HepG2 (cell line): Measurements from ENCODE around the gene MAVS. TPM values are rescaled to one million over a fixed set of nuclear protein-coding genes. Genes with fewer than 3 reads are reported as not detected.

Source experiments
- ARID4A ChIP-seq: sonication (generic); formaldehyde crosslinking; IDR thresholded peaks from 2 replicates; pipeline ENCODE4 v1.5.0; 2020; ENCODE audit warnings: mild to moderate bottlenecking, missing genetic modification reagents, borderline replicate concordance
- ESRRA ChIP-seq: sonication (generic); formaldehyde crosslinking; IDR thresholded peaks from 2 replicates; pipeline ENCODE4 v1.5.1; 2020; ENCODE audit warnings: mild to moderate bottlenecking, low read depth, missing genetic modification reagents
- FIP1L1 ChIP-seq: fragments of 200-400 bp; formaldehyde crosslinking; IDR thresholded peaks from 2 replicates; pipeline ENCODE4 v1.6.1; 2018; ENCODE audit warnings: low read depth, mild to moderate bottlenecking, low read length, moderate library complexity, borderline replicate concordance; ENCODE audit not compliant: insufficient read depth
- HIVEP1 ChIP-seq: sonication (generic); formaldehyde crosslinking; IDR thresholded peaks from 2 replicates; pipeline ENCODE4 v1.4.0; 2020; ENCODE audit warnings: mild to moderate bottlenecking, missing genetic modification reagents
- JUND ChIP-seq: sonication (generic); formaldehyde crosslinking; IDR thresholded peaks from 2 replicates; pipeline ENCODE4 v1.8.0; 2022; ENCODE audit warnings: mild to moderate bottlenecking, missing genetic modification reagents
- KMT2B ChIP-seq: IDR thresholded peaks from 2 replicates; pipeline ENCODE4 v1.6.1; 2016; ENCODE audit warnings: missing genetic modification reagents, missing compliant biosample characterization
- MAX ChIP-seq: IDR thresholded peaks from 2 replicates; pipeline ENCODE4 v1.6.1; 2012; ENCODE audit warnings: inconsistent platforms
- MEF2D ChIP-seq: sonication (generic); formaldehyde crosslinking; IDR thresholded peaks from 2 replicates; pipeline ENCODE4 v1.5.1; 2020; ENCODE audit warnings: mild to moderate bottlenecking, missing genetic modification reagents
- MTA3 ChIP-seq: sonication (generic); formaldehyde crosslinking; IDR thresholded peaks from 2 replicates; pipeline ENCODE4 v1.4.0; 2020; ENCODE audit warnings: missing genetic modification reagents
- RELA ChIP-seq: sonication (generic); formaldehyde crosslinking; IDR thresholded peaks from 2 replicates; pipeline ENCODE4 v1.4.0; 2020; ENCODE audit warnings: missing genetic modification reagents
- ZFP36L1 ChIP-seq: sonication (generic); formaldehyde crosslinking; IDR thresholded peaks from 2 replicates; pipeline ENCODE4 v1.8.0; 2022; ENCODE audit warnings: mild to moderate bottlenecking, missing genetic modification reagents, moderate library complexity
- ZKSCAN8 ChIP-seq: IDR thresholded peaks from 2 replicates; pipeline ENCODE4 v1.6.1; 2016; ENCODE audit warnings: borderline replicate concordance, missing genetic modification reagents, missing compliant biosample characterization
- ZMYM4 ChIP-seq: sonication (generic); formaldehyde crosslinking; IDR thresholded peaks from 2 replicates; pipeline ENCODE4 v1.8.1; 2023; ENCODE audit warnings: mild to moderate bottlenecking, missing genetic modification reagents
- ZNF136 ChIP-seq: sonication (generic); formaldehyde crosslinking; IDR thresholded peaks from 2 replicates; pipeline ENCODE4 v1.8.1; 2022; ENCODE audit warnings: low read depth, mild to moderate bottlenecking, moderate library complexity, missing genetic modification reagents
- ZNF292 ChIP-seq: sonication (generic); formaldehyde crosslinking; IDR thresholded peaks from 2 replicates; pipeline ENCODE4 v1.8.1; 2022; ENCODE audit warnings: mild to moderate bottlenecking, low read depth, missing genetic modification reagents, borderline replicate concordance
- ZNF775 ChIP-seq: sonication (generic); formaldehyde crosslinking; IDR thresholded peaks from 2 replicates; pipeline ENCODE4 v1.4.0; 2020; ENCODE audit warnings: missing genetic modification reagents, mild to moderate bottlenecking, moderate library complexity, borderline replicate concordance
- ZXDC ChIP-seq: sonication (generic); formaldehyde crosslinking; IDR thresholded peaks from 2 replicates; pipeline ENCODE4 v1.5.0; 2020; ENCODE audit warnings: mild to moderate bottlenecking, missing genetic modification reagents
- polyA plus RNA-seq, 8 experiments: library from polyadenylated mRNA; depleted of rRNA in 3 of 8; stranded (reverse) in 7 of 8; unstranded in 1 of 8; fragments of >200 nt; fragmentation: Illumina TruSeq in 4 of 8; extraction: Trizol in 4 of 8; gene quantifications; 2 replicates each; pipeline versions ENCODE4 v1.2.1 to v1.2.3, GENCODE V29; 2011 to 2016; ENCODE audit warnings: low read depth in 4 of 8, missing spikeins in 1 of 8, mixed read lengths in 1 of 8; ENCODE audit not compliant: insufficient read depth in 1 of 8
- total RNA-seq, 5 experiments: library from RNA; depleted of rRNA; stranded (reverse); fragments of >200 nt; fragmentation: Illumina TruSeq; extraction: Trizol; gene quantifications; 2 replicates each; pipeline ENCODE4 v1.2.3, GENCODE V29; 2016; ENCODE audit warnings: low read depth in 1 of 5
- TF ChIP-seq, protein P1 (sequence below): sonication (generic); formaldehyde crosslinking; IDR thresholded peaks from 2 replicates; pipeline ENCODE4 v1.5.0; 2020; ENCODE audit warnings: missing genetic modification reagents

Gene MAVS
- total and polyA plus RNA-seq, 2 of the 13 experiments (the other 11 are each of a cell fraction or from before 2014, with no cell fraction given), result 27.3 to 36.6 TPM

GRCh38 chr20:3846740-3847428, at the start of gene MAVS (continued):
- TF ChIP-seq ZKSCAN8, result peak; percentile 5
- TF ChIP-seq FIP1L1, result no peak
- peak; percentile 98 for TF ChIP-seq ARID4A (CRISPR knock-in tag)
- TF ChIP-seq ZNF292 (CRISPR knock-in tag), result peak; percentile 7; the same call in 1 of the 2 replicates
- TF ChIP-seq JUND, result peak; percentile 56; the same call in 1 of the 2 replicates
- TF ChIP-seq KMT2B (CRISPR knock-in tag), result peak; percentile 85
- peak; percentile 48; the same call in 1 of the 2 replicates for TF ChIP-seq MTA3
- TF ChIP-seq ESRRA (CRISPR knock-in tag), result peak; percentile 40
- peak; percentile 74; the same call in 1 of the 2 replicates for TF ChIP-seq MEF2D
- TF ChIP-seq ZXDC, result peak; percentile 51; the same call in 1 of the 2 replicates
- 0 out of 2 replicates have a peak, but pooled peaks have one; percentile 67 for TF ChIP-seq ZNF775
- TF ChIP-seq MAX, result peak; percentile 74
- TF ChIP-seq ZMYM4 (CRISPR knock-in tag), result peak; percentile 94
- no peak for TF ChIP-seq ZFP36L1
- TF ChIP-seq RELA (CRISPR knock-in tag), result peak; percentile 22; the same call in 1 of the 2 replicates
- peak; percentile 17; the same call in 1 of the 2 replicates for TF ChIP-seq HIVEP1
- TF ChIP-seq ZNF136 (CRISPR knock-in tag), result no peak
- TF ChIP-seq, protein P1, sequence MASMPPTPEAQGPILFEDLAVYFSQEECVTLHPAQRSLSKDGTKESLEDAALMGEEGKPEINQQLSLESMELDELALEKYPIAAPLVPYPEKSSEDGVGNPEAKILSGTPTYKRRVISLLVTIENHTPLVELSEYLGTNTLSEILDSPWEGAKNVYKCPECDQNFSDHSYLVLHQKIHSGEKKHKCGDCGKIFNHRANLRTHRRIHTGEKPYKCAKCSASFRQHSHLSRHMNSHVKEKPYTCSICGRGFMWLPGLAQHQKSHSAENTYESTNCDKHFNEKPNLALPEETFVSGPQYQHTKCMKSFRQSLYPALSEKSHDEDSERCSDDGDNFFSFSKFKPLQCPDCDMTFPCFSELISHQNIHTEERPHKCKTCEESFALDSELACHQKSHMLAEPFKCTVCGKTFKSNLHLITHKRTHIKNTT, result no peak
